ENCODE results near the gene PLXNB2. TPM values are rescaled to one million over a fixed set of nuclear protein-coding genes. Genes with fewer than 3 reads are reported as not detected.
A peak's percentile ranks its signal among the peaks of the same experiment; 100 is the strongest.

PLXNB2 gene
- total RNA-seq, 1 donor from 2014 or later = 95.2 TPM

DNA sequence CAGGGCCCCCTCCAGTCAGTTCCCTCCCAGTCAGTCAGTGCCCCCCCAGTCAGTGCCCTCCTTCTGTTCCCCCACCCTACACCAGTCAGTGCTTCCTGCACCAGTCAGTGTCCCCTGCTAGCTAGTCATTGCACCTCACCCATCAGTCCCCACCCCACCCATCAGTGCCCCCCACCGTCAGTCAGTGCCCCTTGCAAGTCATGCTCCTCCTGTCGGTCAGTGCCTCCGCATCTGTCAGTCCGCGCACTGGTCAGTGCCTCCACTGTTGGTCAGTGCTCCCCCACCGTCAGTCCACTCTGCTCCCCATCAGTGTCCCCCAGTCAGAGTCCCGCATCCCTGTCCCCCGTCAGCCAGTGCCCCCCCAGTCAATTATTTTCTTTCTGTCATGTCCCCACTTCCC is 39.0 kb upstream of the PLXNB2 start:
- H3K9me3 Mint-ChIP-seq (ENCODE audit: unreplicated experiment) = peaks cover 3% of the 10 kb centered on the region
- no peaks in the 10 kb centered on the region for H3K36me3 Mint-ChIP-seq (ENCODE audit: unreplicated experiment)
- no peaks in the 10 kb centered on the region for H3K27me3 Mint-ChIP-seq (ENCODE audit: unreplicated experiment)
- TF ChIP-seq CTCF (IDR thresholded peaks at IDR 0.05; ENCODE audit: partially characterized antibody, unreplicated experiment) = no peak
- peak; percentile 28 for DNase-seq
- H3K27ac Mint-ChIP-seq (ENCODE audit: unreplicated experiment) = no peak overlapping the region
- no peak overlapping the region for H3K4me3 Mint-ChIP-seq (ENCODE audit: unreplicated experiment)
- no peaks in the 10 kb centered on the region for H3K4me1 Mint-ChIP-seq (ENCODE audit: low read depth, unreplicated experiment)

DNA sequence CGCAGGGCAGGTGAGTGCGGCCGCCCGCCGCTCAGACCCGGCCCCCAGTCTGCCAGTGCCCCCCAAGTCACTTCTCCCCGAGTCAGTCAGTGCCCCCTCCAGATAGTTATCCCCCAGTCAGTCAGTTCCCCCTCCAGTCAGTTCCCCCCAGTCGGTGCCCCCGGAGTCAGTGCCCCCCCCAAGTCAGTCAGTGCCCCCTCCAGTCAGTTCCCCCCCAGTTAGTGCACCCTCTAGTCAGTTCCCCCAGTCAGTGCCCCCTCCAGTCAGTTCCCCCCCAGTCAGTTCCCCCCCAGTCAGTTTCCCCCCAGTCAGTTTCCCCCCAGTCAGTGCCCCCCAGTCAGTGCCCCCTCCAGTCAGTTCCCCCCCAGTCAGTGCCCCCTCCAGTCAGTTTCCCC is 36.1 kb upstream of the PLXNB2 start:
- no peak overlapping the region for H3K27ac Mint-ChIP-seq (ENCODE audit: unreplicated experiment)
- H3K9me3 Mint-ChIP-seq (ENCODE audit: unreplicated experiment) = peaks cover 3% of the 10 kb centered on the region
- TF ChIP-seq CTCF (IDR thresholded peaks at IDR 0.05; ENCODE audit: partially characterized antibody, unreplicated experiment) = no peak
- H3K4me1 Mint-ChIP-seq (ENCODE audit: low read depth, unreplicated experiment) = no peaks in the 10 kb centered on the region
- no peaks in the 10 kb centered on the region for H3K27me3 Mint-ChIP-seq (ENCODE audit: unreplicated experiment)
- peak overlapping the region; percentile 72 for H3K4me3 Mint-ChIP-seq (ENCODE audit: unreplicated experiment)
- H3K36me3 Mint-ChIP-seq (ENCODE audit: unreplicated experiment) = no peaks in the 10 kb centered on the region
- DNase-seq = no peak

GRCh38 chr22:50342651-50343540 is 35.5 kb upstream of the PLXNB2 start, which contains the start of gene PPP6R2:
Gene PPP6R2 (plus strand): TSS chr22:50343327. CDS start chr22:50393909, 50,582 bp downstream.
- peak; percentile 90 for DNase-seq
- peak within 1 kb of the TSS; percentile 89 for H3K4me3 Mint-ChIP-seq (ENCODE audit: unreplicated experiment)

DNA sequence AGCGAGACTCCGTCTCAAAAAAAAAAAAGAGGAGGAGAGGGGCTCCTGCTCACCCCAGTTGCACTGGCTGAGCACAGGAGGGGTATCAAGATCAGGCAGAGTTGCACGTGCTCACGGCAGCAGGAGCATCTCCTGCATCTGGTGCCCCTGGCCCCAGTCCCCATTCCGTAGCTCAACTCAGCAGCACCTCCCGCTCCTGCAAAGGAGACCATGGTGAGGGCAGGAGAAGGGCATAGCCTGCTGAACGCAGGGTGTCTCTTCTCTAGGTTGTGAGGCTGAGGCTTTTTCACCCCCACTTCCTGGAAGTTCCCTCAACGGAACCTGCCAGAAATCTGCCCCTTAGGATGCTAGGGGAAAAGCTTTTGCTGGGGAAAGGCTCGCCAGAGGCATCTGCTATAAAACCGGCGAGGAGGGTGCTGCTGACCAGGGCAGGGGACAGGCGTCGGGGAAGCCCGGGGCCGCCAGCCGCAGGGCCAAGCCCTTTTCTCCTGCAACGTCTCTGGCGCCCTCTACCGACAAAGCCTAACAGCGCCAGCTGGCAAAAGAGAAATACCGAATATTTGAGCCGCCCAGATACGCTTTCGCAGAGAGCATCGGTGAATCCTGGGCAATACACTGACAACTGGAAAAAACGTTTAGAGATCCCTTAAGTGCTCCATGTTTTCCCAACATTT is 34.7 kb upstream of the PLXNB2 start:
- Mint-ChIP-seq H3K9me3 (ENCODE audit: unreplicated experiment) (peaks cover 3% of the 10 kb centered on the region), H3K4me3 (ENCODE audit: unreplicated experiment) (peak overlapping the region; percentile 89), H3K27me3 (ENCODE audit: unreplicated experiment) (no peaks in the 10 kb centered on the region), H3K27ac (ENCODE audit: unreplicated experiment) (peak overlapping the region; percentile 66), H3K36me3 (ENCODE audit: unreplicated experiment) (no peaks in the 10 kb centered on the region), H3K4me1 (ENCODE audit: low read depth, unreplicated experiment) (no peaks in the 10 kb centered on the region)
- peak; percentile 94 for DNase-seq
- peak; percentile 93 for TF ChIP-seq CTCF (IDR thresholded peaks at IDR 0.05; ENCODE audit: partially characterized antibody, unreplicated experiment)

More at GRCh38 chr22:50342651-50343540, 35.5 kb upstream of the PLXNB2 start, which contains the start of gene PPP6R2:
- H3K9me3 Mint-ChIP-seq (ENCODE audit: unreplicated experiment) = peaks cover 3% of the 10 kb centered on the region
- no peaks in the 10 kb centered on the region for H3K27me3 Mint-ChIP-seq (ENCODE audit: unreplicated experiment)
- H3K4me1 Mint-ChIP-seq (ENCODE audit: low read depth, unreplicated experiment) = no peaks in the 10 kb centered on the region
- peak; percentile 65 for TF ChIP-seq CTCF (IDR thresholded peaks at IDR 0.05; ENCODE audit: partially characterized antibody, unreplicated experiment)
- no peaks in the 10 kb centered on the region for H3K36me3 Mint-ChIP-seq (ENCODE audit: unreplicated experiment)
- H3K27ac Mint-ChIP-seq (ENCODE audit: unreplicated experiment) = peak within 1 kb of the TSS; percentile 66
